ENCODE data around the gene SIAE.

DNA sequence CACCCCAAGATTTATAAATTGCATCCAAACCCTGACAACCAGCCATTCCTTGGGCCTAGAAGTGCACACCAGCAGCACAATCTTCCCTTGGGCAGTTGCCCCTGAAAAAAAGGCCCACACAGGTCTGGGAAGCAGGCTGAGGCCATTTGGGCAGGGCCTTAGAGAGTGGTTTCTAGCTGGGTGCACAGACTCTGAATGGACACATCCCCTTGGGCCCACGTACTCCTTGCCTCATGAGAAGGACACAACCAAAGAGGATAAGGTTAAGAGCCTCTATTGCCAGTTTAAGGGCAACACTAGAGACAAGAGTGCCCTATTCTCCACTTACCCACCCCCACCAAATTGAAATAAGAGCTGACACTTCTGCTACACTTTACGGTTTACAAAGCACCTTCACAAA is 63.2 kb downstream of the SIAE start:
- TF ChIP-seq, protein P1, sequence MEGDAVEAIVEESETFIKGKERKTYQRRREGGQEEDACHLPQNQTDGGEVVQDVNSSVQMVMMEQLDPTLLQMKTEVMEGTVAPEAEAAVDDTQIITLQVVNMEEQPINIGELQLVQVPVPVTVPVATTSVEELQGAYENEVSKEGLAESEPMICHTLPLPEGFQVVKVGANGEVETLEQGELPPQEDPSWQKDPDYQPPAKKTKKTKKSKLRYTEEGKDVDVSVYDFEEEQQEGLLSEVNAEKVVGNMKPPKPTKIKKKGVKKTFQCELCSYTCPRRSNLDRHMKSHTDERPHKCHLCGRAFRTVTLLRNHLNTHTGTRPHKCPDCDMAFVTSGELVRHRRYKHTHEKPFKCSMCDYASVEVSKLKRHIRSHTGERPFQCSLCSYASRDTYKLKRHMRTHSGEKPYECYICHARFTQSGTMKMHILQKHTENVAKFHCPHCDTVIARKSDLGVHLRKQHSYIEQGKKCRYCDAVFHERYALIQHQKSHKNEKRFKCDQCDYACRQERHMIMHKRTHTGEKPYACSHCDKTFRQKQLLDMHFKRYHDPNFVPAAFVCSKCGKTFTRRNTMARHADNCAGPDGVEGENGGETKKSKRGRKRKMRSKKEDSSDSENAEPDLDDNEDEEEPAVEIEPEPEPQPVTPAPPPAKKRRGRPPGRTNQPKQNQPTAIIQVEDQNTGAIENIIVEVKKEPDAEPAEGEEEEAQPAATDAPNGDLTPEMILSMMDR (conservative IDR thresholded peaks at IDR 0.05): no peak
- no peak for TF ChIP-seq ZFX (IDR thresholded peaks at IDR 0.05)
